Stimulated activated CD4-positive, alpha-beta T cell treated with anti-CD3 and anti-CD28 coated beads, Interleukin-4, amount 100 ng/mL, for 4 hours (primary cell): ENCODE results near the gene ATG2A.

Source experiments
- DNase-seq, 2 experiments: peaks; one replicate each; pipeline ENCODE4 v3.0.0-alpha.2; 2020

Gene ATG2A

GRCh38 chr11:64916775-64917662 lies at the start of gene ATG2A:
Gene ATG2A (minus strand): TSS chr11:64917209. CDS start chr11:64917135, 74 bp downstream.
- peak; percentile 98 to 99 for DNase-seq

- no peak for DNase-seq
Observed at GRCh38 chr11:64963072-64963631, 46.1 kb upstream of the ATG2A start.

- DNase-seq = no peak
Observed at GRCh38 chr11:64960719-64961118, 43.7 kb upstream of the ATG2A start.

- no peak for DNase-seq
Observed at GRCh38 chr11:64959498-64959897, 42.5 kb upstream of the ATG2A start.

- DNase-seq = no peak
Observed at GRCh38 chr11:64954201-64954600, 37.2 kb upstream of the ATG2A start.

DNA sequence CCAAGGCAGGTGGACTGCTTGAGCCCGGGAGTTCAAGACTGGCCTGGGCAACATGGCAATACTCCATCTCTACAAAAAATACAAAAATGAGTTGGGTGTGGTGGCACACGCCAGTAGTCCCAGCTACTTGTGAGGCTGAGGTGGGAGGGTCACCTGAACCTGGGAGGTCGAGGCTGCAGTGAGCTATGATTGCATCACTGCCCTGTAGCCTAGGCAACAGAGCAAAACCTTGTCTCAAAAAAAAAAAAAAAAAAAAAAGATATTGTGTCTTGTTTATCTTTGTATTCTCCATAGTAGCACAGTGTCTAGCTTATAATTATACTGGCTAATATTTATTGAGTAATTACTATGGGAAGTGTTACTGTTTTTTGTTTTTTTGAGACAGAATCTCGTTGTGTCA lies 34.5 kb upstream of the ATG2A start:
- DNase-seq = no peak

DNA sequence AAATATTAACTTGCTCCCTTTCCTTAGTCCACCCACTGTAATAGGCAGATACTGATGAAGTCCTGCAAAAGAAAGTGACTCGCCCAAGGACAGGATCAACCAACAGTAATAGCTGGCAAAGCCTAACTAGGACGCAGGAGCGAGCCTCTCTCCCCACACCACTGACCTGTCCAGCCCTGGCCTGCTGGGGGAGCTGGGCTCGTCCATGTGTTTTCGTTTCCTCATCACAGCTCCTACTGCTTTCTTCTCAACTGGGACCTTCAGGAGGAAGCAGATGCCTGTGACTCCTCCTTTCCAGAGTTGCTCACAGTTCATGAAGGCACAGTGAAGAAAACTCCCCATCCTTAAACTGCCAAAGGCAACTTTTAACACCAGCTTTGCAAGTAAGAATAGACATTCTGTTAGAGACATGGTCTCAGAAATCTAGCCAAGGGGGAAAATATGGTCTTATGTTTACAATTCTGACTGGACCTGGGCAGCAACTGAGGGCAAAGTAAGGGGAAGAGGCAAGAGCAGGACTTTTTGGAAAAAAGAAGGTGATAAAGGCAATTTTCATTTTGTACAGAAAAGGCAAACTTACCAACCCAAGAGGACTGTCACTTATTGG lies 30.3 kb upstream of the ATG2A start:
- no peak for DNase-seq

DNA sequence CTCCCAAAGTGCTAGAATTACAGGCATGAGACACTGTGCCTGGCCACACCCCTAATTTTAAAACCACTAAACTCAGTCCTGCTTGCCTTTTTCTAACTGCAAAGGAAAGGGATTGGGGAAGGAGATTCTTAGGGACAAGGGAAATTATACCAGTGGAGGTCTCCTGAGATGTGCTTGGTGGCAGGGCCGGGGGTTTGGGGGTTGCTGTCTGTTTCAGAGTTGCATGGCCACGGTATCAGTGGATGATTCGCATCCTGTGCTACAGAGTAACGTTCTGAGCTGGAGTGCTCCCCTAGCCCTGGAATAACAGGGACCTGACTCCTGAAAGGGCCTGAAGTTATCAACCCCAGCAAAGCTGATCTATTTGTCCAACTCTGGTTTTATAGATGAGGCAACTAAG lies 19.5 kb upstream of the ATG2A start:
- no peak for DNase-seq

GRCh38 chr11:64935359-64936081 lies 18.5 kb upstream of the ATG2A start, which contains the start of gene GPHA2:
Gene GPHA2 (minus strand): TSS chr11:64935893. CDS start chr11:64935460, 433 bp downstream.
- no peak for DNase-seq

GRCh38 chr11:64934682-64935358 lies 17.8 kb upstream of the ATG2A start:
- no peak for DNase-seq

DNA sequence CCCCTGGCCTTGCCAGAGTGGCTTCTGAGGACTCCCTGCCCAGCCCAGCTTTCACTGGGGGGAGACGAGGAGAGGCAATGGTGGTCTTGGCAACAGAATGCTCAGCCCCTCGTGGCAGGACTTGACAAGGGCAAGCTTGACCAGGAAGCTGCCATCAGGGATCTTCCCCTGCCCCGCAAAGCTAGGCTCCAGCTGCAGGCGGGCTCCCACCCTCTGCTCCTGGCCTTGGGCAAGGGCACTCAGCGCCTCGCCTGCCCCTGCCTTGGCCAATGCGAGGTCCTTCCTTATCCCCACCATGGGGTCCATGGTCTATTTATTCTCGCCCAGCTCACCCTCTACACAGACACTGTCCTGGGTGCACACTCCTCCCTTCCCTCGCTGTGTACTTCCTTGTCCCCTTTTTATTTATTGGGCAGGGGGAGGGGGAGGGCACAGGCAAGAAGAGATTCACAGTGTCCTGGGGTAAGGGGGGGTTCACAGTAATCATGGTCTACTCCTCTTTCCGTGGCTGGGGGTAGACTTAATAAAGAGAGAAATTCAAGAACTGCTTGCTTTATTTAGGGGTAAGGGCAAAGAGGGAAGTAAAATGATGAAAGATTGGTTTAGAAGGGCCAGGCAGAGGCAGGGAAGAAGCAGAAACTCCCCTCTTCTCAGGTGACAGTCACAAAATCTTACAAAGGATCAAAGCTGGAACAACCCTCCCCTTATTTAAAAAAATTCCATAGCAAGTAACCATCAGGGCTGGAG lies 17.1 kb upstream of the ATG2A start:
- no peak for DNase-seq

- DNase-seq = no peak
Observed at GRCh38 chr11:64933213-64933934, 16.4 kb upstream of the ATG2A start.

DNA sequence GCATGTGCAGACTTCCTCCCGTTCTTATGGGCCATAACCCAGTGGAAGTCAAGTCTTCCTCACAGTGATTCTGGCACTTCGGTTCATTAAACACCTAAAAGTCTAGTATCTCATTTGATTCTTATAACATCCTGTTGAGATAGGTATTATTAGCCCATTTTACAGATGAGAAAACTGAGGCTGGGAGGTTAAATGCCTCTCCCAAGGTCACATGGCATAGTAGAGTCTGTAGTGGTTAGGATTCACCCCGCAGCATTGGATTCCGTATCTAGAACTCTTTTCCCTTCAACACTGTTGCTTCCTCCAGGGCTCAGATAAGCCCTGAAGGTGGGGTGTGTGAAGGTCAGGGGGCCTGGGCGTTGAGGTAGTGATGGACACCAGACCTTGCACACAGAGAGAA lies 15.3 kb upstream of the ATG2A start:
- no peak for DNase-seq

DNA sequence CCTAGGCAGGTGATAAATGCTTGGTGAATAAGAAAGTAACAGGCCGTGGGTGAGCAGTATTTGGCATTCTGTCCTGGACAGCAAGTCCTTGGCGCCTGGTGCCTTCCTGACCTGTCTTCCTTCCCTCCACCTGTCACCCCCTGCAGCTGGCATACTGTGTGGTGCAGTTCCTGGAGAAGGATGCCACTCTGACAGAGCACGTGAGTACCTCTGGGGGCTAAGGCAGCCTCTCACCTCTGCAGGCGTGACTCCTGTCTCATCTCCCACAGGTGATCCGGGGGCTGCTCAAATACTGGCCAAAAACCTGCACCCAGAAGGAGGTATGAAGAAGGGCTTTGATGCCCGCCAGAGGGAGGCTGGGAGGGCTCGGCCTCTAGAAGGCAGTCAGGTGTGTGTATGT lies 14.3 kb upstream of the ATG2A start:
- no peak for DNase-seq

DNA sequence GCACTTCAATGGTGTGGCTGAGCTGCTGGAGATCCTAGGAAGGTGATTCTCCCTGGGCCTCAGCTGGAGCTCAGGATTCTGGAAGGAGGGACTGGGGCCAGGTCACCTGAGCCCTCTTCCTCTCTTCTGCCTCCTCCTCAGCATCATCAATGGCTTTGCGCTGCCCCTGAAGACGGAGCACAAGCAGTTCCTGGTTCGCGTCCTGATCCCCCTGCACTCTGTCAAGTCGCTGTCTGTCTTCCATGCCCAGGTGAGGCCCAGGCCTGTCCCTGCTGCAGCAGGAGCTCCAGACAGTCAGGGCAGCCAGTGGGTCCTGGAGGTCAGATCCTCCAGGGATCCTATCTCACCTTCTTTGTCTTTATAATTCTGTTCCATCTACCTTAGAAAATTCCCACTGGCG lies 13.3 kb upstream of the ATG2A start:
- DNase-seq = no peak

- DNase-seq = no peak
Observed at GRCh38 chr11:64929625-64930024, 12.6 kb upstream of the ATG2A start.

DNA sequence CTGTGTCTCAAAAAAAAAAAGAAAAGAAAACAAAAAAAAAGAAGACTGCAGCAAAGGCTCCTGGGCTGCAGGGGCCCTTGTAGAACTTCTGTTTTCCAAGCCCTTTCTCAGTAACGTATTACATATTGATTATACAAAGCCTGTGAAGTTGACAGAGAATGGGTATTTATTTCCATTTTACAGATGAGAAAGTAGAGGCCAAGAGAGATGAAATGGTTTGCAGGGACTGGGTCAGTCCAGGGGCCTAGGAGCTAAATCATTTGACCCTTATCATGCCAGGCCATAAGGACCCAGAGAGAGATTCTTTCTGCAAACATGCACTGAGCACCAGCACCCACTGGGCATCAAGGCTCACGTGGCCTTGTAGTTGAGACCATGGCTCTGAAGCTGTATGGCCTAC lies 11.9 kb upstream of the ATG2A start:
- no peak for DNase-seq

- DNase-seq = no peak
Observed at GRCh38 chr11:64926689-64927088, 9.7 kb upstream of the ATG2A start.

DNA sequence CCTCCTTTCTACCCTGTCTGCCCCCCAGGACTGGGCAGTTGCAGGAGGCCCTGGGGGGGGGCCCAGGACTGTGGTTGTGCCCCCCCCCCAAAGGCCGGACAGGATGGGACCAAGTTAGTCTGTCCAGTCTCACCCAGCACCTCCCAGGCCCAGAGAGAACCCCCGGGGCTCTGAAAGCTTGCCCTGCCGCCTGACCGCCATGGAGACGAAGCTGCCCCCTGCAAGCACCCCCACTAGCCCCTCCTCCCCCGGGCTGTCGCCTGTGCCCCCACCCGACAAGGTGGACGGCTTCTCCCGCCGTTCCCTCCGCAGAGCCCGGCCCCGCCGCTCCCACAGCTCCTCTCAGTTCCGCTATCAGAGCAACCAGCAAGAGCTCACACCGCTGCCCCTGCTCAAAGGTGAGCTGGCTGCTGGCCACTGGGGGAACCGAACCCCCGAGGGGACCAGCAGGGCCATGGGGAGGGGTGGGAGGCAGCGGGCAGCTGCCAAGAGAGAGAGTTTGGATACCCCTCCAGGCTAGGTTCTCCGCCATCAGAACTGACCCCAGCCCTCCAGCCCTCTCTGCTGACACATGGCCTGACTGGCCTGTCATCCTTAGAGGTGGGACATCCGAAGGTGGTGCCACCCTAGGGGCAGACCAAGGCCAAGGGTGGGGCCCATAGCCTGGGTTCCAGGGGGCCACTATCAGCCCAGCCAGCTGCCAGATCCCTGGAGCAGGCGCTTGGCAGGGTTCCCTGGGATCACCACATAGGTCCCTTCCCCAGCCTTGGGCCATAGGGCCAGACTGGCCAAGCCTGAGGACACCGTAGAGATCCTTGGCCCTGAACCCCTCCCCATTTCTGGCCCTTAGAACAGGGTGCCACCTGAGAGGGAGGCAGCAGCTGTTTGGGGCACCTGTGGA lies 8.8 kb upstream of the ATG2A start:
- DNase-seq = no peak

GRCh38 chr11:64924910-64925284 lies 7.9 kb upstream of the ATG2A start:
- no peak for DNase-seq
